ENCODE data around the gene CTNNB1. TPM values are rescaled to one million over a fixed set of nuclear protein-coding genes. Genes with fewer than 3 reads are reported as not detected.

The CTNNB1 gene
- total and polyA plus RNA-seq, 4 donors = 63.3 to 265 (median 151) TPM

DNA sequence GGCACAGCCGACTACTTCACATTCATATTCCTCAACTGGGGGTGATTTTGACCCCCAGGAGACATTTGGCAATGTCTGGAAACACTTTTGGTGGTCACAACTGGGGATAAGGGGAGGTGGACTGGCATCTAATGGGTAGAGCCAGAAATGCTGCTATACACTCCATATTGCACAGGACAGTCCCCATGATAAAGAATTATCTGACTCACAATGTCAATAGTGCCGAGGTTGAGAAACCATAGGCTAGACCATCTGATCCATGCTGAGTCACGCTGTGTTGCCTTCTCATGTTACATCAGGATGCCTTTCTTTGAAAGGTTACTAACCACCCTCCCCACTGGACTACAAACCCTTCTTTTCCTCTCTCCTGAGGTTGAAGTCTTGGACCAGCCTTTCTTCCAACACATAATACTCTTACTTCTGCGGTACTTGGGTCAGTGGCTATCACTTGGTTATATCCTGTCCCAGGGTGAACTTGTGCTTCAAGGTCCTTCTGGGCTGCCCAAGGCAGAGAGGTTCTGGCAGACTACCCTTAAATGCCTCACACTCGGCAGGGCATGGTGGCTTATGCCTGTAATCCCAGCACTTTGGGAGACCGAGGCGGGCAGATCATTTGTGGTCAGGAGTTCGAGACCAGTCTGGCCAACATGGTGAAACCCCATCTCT lies 68.8 kb downstream of the CTNNB1 start (continued):
- TF ChIP-seq, protein P1, sequence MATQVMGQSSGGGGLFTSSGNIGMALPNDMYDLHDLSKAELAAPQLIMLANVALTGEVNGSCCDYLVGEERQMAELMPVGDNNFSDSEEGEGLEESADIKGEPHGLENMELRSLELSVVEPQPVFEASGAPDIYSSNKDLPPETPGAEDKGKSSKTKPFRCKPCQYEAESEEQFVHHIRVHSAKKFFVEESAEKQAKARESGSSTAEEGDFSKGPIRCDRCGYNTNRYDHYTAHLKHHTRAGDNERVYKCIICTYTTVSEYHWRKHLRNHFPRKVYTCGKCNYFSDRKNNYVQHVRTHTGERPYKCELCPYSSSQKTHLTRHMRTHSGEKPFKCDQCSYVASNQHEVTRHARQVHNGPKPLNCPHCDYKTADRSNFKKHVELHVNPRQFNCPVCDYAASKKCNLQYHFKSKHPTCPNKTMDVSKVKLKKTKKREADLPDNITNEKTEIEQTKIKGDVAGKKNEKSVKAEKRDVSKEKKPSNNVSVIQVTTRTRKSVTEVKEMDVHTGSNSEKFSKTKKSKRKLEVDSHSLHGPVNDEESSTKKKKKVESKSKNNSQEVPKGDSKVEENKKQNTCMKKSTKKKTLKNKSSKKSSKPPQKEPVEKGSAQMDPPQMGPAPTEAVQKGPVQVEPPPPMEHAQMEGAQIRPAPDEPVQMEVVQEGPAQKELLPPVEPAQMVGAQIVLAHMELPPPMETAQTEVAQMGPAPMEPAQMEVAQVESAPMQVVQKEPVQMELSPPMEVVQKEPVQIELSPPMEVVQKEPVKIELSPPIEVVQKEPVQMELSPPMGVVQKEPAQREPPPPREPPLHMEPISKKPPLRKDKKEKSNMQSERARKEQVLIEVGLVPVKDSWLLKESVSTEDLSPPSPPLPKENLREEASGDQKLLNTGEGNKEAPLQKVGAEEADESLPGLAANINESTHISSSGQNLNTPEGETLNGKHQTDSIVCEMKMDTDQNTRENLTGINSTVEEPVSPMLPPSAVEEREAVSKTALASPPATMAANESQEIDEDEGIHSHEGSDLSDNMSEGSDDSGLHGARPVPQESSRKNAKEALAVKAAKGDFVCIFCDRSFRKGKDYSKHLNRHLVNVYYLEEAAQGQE (IDR thresholded peaks at IDR 0.05) = no peak
- TF ChIP-seq HNF4A (conservative IDR thresholded peaks at IDR 0.05) (no peak), YY1 (IDR thresholded peaks at IDR 0.05) (no peak), GABPA (IDR thresholded peaks at IDR 0.05 in 1 of 2, conservative IDR thresholded peaks at IDR 0.05 in 1 of 2) (no peak)

GRCh38 chr3:41272667-41273066 lies 73.4 kb downstream of the CTNNB1 start:
- H3K27me3 ChIP-seq (ENCODE audit: control insufficient read depth in 4 of 4, insufficient read depth in 4 of 4, low read length in 3 of 4) = no peaks in the 10 kb centered on the region
- TF ChIP-seq, protein P2, sequence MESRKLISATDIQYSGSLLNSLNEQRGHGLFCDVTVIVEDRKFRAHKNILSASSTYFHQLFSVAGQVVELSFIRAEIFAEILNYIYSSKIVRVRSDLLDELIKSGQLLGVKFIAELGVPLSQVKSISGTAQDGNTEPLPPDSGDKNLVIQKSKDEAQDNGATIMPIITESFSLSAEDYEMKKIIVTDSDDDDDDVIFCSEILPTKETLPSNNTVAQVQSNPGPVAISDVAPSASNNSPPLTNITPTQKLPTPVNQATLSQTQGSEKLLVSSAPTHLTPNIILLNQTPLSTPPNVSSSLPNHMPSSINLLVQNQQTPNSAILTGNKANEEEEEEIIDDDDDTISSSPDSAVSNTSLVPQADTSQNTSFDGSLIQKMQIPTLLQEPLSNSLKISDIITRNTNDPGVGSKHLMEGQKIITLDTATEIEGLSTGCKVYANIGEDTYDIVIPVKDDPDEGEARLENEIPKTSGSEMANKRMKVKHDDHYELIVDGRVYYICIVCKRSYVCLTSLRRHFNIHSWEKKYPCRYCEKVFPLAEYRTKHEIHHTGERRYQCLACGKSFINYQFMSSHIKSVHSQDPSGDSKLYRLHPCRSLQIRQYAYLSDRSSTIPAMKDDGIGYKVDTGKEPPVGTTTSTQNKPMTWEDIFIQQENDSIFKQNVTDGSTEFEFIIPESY (IDR thresholded peaks at IDR 0.05) = no peak
- TF ChIP-seq GABPA (IDR thresholded peaks at IDR 0.05 in 1 of 2, conservative IDR thresholded peaks at IDR 0.05 in 1 of 2) (no peak), TAF1 (conservative IDR thresholded peaks at IDR 0.05) (no peak), JUND (IDR thresholded peaks at IDR 0.05) (no peak), HNF4A (conservative IDR thresholded peaks at IDR 0.05) (no peak), RXRA (IDR thresholded peaks at IDR 0.05) (no peak), SP1 (IDR thresholded peaks at IDR 0.05) (no peak), FOXA2 (IDR thresholded peaks at IDR 0.05) (no peak), EGR1 (IDR thresholded peaks at IDR 0.05; ENCODE audit: low read depth in 2 of 2) (no peak), RAD21 (IDR thresholded peaks at IDR 0.05) (no peak), YY1 (IDR thresholded peaks at IDR 0.05) (no peak)
- TF ChIP-seq, protein P3, sequence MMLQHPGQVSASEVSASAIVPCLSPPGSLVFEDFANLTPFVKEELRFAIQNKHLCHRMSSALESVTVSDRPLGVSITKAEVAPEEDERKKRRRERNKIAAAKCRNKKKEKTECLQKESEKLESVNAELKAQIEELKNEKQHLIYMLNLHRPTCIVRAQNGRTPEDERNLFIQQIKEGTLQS (IDR thresholded peaks at IDR 0.05) = no peak
- TF ChIP-seq, protein P1 (IDR thresholded peaks at IDR 0.05) = no peak

More at GRCh38 chr3:41272667-41273066, 73.4 kb downstream of the CTNNB1 start:
- Histone ChIP-seq H3K4me3 (ENCODE audit: low read depth in 1 of 3, low read length in 3 of 3) (no peak overlapping the region), H3K9ac (ENCODE audit: low read depth in 1 of 2, low read length in 2 of 2) (no peak overlapping the region), H3K4me1 (ENCODE audit: control insufficient read depth in 4 of 4, insufficient read depth in 4 of 4, low read length in 3 of 4) (no peaks in the 10 kb centered on the region), H3K36me3 (ENCODE audit: control insufficient read depth in 4 of 4, insufficient read depth in 3 of 4, low read depth in 1 of 4, low read length in 3 of 4) (peaks cover 0 to 2% (median 0%) of the 10 kb centered on the region in 4 donors), H3K9me3 (ENCODE audit: control insufficient read depth in 4 of 4, low read length in 3 of 4) (peaks cover 0 to 4% (median 1%) of the 10 kb centered on the region in 4 donors), H3K27ac (ENCODE audit: low read depth in 1 of 2, low read length in 2 of 2) (no peak overlapping the region)
- 92% methylated on average over 1 of the region's 1 CpG for WGBS
- no peak for DNase-seq (ENCODE audit: low spot score)
